Measurements from ENCODE around the gene AXIN1. TPM values are rescaled to one million over a fixed set of nuclear protein-coding genes. Genes with fewer than 3 reads are reported as not detected.
"Not testable (repeated sequence)": the region's sequence is repeated elsewhere in the genome, so short reads cannot be mapped to it uniquely, and the experiment has no call there.

AXIN1 gene
- total RNA-seq, 1 donor: 45.8 TPM

DNA sequence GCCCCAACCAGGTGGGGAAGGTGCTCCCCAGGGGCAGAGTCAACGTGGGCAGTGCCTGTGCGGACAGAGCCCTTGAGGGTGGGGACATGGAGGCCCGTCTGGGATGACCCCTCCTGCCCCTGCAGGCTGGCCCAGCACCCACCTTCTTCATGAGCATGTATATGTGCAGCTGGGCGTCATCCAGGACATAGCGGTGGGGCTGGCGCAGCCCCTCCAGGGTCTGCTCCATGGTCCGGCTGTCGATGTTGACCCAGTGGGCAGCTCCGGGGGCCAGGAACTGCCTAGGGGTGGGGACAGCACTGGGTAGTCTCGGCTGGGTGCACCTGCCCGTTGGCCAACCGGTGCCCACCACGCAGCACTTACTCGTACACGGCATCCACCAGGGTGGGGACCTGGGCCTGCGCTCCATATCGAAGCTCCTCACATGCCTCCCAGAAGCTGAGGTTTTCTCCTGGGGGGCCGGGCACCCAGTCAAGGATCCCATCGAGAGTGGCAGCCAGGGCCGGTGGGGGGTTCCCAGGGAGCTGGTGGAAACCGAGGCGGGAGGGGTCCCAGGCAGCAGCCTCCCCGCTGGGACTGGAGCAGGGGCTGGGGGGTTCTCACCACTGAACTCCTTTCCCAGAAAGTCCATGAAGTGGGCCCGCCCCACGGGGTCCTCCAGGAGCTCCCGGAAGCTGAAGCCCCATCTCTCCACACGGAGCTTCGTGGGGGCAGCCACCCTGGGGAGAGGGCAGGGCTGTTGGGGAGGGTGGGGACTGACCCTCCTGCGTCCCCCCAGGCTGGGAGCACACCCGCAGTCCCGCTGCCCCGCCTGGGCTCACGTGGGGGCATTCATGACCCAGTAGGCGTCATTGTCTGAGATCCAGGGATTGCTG is 81.9 kb downstream of the AXIN1 start:
- DNase-seq (ENCODE audit: low read depth in 2 of 3, low spot score in 2 of 3): no peak

DNA sequence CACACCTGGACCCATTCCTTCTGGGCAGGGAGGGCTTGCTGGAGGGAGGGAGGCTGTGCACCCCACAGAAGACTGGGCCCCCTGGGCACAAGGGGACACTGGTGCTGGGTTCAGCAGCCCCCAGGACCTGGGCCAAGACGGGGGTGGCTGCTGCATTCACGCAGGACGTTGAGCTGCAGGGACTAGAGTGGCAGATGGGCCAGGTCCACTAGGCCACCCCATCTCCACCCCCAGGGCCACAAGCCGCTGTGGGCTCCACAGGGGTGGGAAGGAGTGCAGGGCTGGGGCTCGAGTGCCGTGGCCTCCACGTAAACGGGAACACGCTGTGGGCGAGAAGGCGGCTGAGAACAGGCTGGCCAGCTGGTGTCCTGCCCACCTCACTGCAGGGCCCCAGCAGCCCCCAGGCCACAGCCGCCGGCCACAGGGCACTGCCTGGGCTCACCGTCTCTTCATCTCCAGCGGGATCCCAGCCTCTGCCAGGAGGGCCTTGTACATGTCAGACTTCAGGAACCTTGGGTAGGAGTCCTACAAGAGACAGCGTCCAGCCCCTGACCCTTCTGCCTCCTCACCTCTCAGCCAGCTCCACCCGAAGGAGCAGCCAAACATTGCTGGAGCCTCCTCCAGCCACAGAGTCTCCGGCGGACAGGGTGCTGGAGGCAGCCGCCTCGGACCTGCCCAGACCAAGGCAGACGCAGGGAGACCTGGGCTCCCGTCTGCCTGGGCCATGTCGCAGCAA is 83.3 kb downstream of the AXIN1 start:
- no peak for DNase-seq (ENCODE audit: low read depth in 2 of 3, low spot score in 2 of 3)

DNA sequence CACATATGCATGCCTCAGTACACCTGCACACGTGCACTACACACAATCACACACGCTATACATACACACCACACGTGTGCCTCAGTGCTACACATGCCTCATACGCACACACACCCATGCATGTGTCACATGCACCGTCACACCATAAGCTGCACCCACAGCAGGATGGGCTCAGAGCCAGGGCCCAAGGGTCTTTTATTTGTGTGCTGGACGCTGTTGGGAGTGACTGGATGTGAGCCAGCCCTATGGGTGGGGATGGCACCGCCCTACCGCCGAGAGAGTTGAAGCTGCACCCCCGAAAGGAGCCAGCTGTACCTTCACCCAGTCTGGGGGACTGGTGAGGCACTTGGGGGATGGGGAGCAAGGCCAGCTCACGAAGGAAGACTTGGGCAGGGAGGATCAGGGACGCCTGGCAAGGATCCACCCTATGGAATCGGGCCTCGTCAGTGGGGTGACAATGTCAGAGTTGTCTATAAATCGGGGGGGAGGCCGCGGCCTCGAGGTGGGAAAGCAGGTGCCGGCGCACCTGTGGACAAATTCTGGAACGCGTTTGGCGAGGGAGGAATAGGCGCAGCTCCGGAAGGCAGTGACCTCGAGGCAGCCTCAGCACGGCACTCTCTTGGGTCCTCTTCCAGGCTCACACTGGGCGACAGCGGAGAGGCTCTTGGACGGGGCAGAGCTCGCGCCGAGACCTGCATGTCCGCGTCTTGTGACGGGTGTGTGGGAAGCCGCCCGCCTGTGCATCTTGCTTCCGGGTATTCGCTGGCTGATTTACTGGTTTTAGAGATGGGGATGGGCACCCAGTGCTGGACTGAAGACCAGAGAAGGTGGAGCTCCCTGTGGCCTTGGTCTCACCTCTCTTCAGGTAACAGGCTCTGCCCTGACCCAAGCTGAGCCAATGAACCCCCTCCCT is 84.1 kb downstream of the AXIN1 start:
- no peak for DNase-seq (ENCODE audit: low read depth in 2 of 3, low spot score in 2 of 3)

DNA sequence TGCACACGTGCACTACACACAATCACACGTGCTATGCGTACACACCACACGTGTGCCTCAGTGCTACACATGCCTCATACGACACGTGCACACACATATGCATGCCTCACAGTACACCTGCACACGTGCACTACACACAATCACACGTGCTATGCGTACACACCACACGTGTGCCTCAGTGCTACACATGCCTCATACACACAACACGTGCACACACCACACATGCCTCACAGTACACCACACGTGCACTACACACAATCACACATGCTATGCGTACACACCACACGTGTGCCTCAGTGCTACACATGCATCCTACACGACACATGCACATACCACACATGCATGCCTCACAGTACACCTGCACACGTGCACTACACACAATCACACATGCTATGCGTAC is 85.0 kb downstream of the AXIN1 start:
- DNase-seq (ENCODE audit: low read depth in 2 of 3, low spot score in 2 of 3): not testable (repeated sequence)

DNA sequence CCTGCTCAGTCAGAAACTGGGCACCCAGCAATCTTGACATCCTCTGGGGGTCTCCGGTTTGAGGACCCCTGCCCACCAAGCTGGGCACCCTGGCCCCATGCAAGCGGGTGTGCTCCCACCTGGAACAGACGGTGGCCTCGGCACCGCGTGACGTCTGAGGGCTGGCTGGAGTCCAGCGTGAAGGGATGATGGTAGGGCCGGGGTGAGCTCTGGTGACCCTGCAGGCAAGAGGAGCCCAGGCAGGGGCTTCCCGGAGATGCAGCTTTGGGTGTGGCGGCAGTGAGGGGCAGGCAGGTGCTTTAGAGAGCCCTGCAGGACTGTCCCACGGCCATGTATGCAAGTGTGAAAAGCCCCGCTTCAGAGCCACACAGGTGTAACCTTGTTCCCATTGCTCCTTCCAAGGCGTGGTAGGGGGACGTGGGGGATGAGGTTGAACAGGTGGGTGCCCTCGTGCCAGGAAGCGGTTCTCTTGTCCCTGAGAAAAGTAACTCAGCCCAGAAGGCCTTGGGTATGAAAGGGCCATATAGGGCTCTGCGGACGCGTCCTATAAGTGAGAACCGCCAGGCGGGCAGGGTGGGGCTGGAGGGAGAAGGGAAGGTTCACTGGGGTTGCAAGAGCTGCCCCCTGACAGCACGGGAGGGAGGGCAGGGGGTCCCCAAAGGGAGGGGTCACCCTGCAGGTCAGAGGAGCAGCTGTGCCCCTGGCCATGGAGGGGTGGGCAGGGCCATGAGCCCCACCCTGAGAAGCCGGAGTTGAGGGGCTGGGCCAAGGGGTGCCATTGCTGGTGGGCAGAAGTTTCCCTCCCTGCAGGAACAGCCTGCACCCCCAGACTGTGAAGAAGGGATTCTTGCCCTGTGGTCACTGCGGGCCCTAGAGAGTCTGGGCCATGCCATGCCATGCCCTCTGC is 86.0 kb downstream of the AXIN1 start:
- no peak for DNase-seq (ENCODE audit: low read depth in 2 of 3, low spot score in 2 of 3)

DNA sequence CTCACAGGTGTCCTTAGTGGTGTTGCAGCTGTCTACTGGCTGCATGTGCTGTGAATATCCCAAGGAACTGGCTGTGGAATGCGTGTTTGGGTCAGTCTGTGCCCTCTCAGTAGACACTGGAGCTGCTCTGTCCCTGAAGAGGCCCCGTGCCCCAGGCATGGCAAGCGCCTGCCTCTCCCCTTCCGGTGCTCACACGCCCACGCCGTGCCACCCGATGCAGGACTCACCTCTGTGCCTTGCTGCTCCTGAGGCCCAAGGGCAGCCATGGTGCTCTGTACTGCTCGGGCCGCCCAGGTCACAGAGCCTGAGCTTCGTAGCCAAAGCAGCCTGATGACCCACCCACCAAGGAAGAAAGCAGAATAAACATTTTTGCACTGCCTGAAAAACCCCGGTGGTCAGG is 86.8 kb downstream of the AXIN1 start:
- no peak for DNase-seq (ENCODE audit: low read depth in 2 of 3, low spot score in 2 of 3)

DNA sequence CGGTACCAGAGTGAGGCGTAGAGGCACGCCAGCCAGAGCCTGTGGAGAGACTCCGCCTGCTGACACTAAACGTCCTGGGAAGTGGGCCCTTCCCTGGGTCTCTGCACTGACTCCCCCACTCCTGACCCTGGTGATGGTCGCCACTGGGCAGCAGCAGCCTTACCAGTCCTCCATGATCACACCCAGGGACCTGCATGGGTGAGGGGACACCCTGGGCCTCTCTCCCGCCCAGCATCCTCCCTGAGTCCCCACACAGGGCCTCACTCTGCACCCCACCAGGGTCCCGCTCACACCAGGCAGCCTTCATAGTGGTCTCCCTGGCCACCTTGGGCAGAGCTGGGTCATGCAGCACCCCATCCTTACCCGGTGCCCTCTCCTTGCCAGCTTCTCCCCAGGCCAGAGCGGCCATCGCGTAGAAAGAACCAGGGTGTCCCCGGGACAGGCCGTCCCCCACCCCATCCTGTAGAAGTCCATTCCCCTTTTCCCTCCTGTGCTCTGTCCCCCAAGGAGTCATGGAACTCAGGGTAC is 87.5 kb downstream of the AXIN1 start:
- no peak for DNase-seq (ENCODE audit: low read depth in 2 of 3, low spot score in 2 of 3)

DNA sequence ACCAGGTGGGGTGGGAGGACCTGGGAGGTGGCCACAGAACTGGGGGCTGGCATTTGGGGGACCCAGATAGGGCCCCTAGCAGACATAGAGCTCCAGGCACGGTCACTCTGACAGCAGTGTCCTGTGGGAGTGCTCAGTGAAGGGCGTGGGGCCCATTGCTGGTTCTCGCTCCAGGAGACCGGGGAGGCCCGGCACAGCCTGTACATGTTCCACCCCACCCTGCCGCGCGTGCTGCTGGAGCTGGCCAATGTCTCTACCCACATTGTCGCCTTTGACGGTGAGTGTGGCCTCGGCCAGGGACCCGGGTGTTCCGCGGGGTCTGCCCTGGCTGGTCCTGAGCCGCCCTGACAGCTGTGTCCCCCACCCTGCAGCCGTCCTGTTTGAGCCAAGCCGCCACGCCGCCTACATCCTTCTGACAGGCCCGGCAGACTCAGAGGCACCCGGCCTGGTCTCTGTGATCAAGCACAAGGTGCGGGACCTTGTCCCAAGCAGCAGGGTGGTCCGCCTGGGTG is 88.0 kb downstream of the AXIN1 start:
- DNase-seq (ENCODE audit: low read depth in 2 of 3, low spot score in 2 of 3): no peak

DNA sequence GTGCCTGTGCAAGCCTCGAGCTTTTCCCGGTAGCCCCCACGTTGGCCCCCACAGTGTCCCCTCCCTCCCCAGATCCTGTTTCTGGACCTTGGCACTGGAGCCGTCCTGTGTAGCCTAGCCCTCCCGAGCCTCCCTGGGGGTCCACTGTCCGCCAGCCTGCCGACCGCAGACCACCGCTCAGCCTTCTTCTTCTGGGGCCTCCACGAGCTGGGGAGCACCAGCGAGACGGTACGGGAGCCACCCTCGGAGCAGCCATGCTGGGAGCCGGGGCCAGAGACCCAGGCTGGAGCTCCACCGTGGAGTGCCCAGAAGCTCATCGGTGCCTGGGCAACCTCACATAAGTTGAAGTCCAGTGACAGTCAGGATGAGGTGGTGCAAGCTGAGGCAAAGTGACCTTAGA is 88.6 kb downstream of the AXIN1 start:
- no peak for DNase-seq (ENCODE audit: low read depth in 2 of 3, low spot score in 2 of 3)

DNA sequence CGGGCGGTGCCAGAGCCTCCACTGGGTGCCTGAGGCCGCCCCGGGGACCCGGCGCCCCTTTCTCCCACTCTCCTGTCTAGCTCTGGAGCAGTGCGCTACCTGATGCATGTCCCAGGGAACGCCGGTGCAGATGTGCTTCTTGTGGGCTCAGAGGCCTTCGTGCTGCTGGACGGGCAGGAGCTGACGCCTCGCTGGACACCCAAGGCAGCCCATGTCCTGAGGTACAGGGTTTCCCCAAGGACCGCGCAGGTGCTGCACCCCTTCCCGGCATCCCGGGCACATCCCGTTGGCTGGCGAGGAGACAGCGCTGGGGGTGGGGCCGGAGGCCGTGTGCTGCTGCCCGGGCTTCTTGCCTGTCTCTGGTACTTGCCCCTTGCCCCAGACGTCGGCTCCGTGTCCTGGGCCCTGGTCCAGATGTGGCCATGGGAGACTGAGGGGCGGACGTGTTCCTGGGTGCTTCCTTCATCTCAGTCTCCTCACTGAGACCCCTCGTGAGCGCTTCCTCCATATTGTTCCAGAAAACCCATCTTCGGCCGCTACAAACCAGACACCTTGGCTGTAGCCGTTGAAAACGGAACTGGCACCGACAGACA is 89.2 kb downstream of the AXIN1 start:
- no peak for DNase-seq (ENCODE audit: low read depth in 2 of 3, low spot score in 2 of 3)

DNA sequence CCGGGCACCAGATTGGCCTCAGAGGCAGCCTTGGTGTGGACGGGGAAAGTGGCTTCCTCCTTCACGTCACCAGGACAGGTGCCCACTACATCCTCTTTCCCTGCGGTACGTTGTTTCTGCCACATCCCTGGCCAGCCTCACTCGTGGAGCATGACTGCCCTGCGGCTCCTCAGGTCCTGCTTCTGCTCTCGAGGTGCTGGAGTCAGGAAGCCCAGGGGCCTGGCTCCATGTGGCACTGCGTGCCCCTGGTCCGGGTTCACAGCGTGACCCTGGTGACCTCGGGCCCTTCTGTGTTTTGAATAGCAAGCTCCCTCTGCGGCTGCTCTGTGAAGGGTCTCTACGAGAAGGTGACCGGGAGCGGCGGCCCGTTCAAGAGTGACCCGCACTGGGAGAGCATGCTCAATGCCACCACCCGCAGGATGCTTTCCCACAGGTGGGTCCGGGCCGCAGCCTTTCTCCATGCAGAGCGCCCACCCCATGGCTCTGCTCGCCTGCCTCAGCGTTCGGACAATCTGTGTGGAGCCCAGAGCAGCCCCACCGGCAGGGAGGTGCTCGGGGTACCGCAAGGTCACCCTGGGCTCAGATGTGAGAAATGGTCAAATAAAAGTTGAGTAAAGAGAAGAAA is 90.3 kb downstream of the AXIN1 start:
- no peak for DNase-seq (ENCODE audit: low read depth in 2 of 3, low spot score in 2 of 3)

DNA sequence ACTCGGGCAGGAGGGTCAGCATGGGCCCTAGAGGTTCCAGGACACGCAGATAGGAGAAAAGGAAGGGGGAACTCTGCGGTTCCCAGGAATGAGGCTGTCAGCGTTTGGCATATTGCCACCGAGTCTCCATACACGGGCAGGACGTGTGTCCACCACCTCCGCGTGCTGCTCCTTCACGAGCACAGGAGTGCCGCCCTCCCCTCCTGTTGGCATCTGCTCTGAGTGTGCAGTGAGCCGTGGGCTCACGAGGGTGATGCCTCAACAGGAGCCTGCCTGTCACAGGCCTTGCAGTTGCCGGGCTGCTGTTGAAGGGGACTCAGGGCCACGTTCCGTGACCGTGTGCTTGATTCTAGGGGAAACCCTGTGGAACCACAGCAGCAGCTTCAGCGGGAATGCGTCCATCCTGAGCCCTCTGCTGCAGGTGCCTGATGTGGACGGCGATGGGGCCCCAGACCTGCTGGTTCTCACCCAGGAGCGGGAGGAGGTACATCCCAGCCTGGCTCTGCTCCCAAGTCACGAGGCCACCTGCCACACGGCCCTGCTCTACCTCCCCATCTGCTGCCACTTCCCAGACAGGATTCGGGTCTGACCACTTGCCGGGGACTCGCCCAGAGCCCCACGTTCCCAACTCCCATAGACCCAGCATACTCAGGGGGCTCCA is 91.4 kb downstream of the AXIN1 start:
- DNase-seq (ENCODE audit: low read depth in 2 of 3, low spot score in 2 of 3): no peak

DNA sequence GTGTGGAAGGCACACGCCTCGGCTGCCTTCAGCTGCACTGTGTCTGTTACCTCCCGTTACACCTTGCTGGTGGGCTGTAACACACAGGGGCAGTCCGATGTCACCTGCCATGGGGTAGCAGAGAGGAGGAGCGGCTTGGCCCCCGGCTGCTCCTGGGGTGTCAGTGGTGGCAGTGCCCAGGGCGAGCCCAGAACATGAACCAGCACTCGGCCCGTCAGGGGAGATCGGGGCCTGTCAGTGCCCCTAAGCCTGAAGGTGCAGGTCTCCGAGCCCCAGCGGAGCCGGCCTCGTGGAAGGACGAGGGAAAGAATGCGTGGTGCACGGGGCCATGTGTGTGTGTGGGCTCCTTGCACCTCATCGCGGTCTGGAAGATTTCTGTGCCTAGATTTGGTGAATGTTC is 92.2 kb downstream of the AXIN1 start:
- DNase-seq (ENCODE audit: low read depth in 2 of 3, low spot score in 2 of 3): no peak

DNA sequence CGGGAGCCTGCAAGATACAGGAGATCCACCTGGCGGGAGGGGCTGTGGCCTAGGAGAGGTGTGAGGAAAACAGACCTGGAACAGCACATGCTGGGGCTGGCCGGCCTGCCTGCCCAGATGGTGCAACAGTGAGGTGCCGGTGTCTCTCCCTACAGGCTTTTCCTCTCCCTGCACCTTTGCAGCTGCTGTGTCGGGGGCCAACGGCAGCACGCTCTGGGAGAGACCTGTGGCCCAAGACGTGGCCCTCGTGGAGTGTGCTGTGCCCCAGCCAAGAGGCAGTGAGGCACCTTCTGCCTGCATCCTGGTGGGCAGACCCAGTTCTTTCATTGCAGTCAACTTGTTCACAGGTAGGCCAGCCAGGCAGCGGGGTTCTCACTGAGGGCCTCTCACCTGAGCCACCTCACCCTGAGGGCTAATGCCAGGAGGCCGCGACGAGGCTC is 92.7 kb downstream of the AXIN1 start:
- DNase-seq (ENCODE audit: low read depth in 2 of 3, low spot score in 2 of 3): no peak

DNA sequence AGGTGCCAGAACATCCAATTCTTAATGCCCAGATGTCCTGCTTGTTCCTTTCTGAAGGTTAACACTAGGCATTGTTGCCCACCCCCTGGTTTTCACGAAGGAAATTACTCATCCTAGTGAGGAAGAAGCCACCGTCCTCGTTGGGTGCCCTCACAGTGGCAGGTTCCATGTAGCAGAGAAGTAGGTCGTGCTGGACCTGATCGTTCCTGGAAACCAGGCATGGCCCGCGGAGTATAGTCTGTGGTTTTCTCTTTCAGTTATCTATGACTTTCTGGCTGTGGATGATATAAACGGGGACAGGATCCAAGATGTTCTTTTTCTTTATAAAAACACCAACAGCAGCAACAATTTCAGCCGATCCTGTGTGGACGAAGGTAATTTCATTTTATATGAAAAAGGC is 93.3 kb downstream of the AXIN1 start:
- no peak for DNase-seq (ENCODE audit: low read depth in 2 of 3, low spot score in 2 of 3)

DNA sequence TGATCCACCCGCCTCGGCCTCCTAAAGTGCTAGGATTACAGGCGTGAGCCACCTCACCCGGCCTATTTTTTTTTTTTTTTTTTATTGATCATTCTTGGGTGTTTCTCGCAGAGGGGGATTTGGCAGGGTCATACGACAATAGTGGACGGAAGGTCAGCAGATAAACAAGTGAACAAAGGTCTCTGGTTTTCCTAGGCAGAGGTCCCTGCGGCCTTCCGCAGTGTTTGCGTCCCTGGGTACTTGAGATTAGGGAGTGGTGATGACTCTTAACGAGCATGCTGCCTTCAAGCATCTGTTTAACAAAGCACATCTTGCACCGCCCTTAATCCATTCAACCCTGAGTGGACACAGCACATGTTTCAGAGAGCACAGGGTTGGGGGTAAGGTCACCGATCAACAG is 94.4 kb downstream of the AXIN1 start:
- not testable (repeated sequence) for DNase-seq (ENCODE audit: low read depth in 2 of 3, low spot score in 2 of 3)

DNA sequence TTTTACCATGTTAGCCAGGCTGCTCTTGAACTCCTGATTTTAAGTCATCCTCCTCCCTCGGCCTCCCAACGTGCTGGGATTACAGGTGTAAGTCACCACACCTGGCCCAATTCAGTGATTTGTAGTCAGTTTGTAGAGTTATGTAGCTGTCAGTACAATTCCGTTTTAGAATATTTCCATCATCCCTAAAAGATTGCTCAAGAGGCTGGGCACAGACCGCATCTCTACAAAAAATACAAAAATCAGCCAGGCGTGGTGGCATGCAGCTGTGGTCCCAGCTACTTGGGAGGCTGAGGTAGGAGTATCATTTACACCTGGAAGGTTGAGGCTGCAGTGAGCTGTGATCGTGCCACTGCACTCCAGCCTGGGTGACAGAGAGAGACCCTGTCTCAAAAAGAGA is 97.3 kb downstream of the AXIN1 start:
- DNase-seq (ENCODE audit: low read depth in 2 of 3, low spot score in 2 of 3): no peak

DNA sequence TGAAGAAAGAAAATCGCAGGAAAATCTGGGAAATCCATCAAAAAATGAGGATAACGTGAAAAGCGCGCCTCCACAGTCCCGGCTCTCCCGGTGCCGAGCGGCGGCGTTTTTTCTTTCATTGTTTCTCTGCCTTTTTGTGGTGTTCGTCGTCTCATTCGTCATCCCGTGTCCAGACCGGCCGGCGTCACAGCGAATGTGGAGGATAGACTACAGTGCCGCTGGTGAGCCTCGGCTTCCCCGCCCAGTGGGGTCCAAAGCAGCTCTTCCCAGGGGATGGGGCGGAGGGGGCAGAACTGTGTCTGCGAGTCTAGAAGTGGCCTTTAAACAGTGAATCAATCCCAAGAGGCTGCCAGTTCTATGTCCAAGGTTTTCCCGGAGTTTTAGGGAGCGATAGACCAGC is 98.1 kb downstream of the AXIN1 start:
- DNase-seq (ENCODE audit: low read depth in 2 of 3, low spot score in 2 of 3): no peak
